ENCODE measurements around the gene ZCCHC17.

Gene ZCCHC17

GRCh38 chr1:31364561-31365250, 67.9 kb downstream of the ZCCHC17 start:
- no peaks in the 10 kb centered on the region for H3K9me3 ChIP-seq (ENCODE audit: insufficient read depth, low read length, severe bottlenecking)
- H3K79me2 ChIP-seq (ENCODE audit: insufficient read depth, low read length) = no peaks in the 10 kb centered on the region
- H3K9ac ChIP-seq (ENCODE audit: low read depth, low read length) = no peak overlapping the region
- no peak for DNase-seq
- ATAC-seq (ENCODE audit: insufficient read depth, low read depth) = no peak
- TF ChIP-seq EZH2 (IDR thresholded peaks at IDR 0.05; ENCODE audit: borderline replicate concordance, low read depth, low read length, severe bottlenecking) (no peak), CTCF (IDR thresholded peaks at IDR 0.05; ENCODE audit: borderline replicate concordance, extremely low read depth, low read length, poor library complexity, severe bottlenecking) (no peak)
- no peaks in the 10 kb centered on the region for H3K27me3 ChIP-seq (ENCODE audit: insufficient read depth, low read length, poor library complexity)
- no peak overlapping the region for H2AFZ ChIP-seq (ENCODE audit: low read depth, low read length)
- H3K36me3 ChIP-seq (ENCODE audit: insufficient read depth, low read length) = peaks cover 34% of the 10 kb centered on the region
- H3K4me2 ChIP-seq (ENCODE audit: insufficient read depth, low read length) = no peak overlapping the region
- no peak overlapping the region for H3K27ac ChIP-seq (ENCODE audit: low read length)
- no peaks in the 10 kb centered on the region for H4K20me1 ChIP-seq (ENCODE audit: insufficient read depth, low read length)
- no peaks in the 10 kb centered on the region for H3K4me1 ChIP-seq (ENCODE audit: insufficient read depth, low read length)
- no peak overlapping the region for H3K4me3 ChIP-seq (ENCODE audit: low read depth in 1 of 2, low read length in 2 of 2)

DNA sequence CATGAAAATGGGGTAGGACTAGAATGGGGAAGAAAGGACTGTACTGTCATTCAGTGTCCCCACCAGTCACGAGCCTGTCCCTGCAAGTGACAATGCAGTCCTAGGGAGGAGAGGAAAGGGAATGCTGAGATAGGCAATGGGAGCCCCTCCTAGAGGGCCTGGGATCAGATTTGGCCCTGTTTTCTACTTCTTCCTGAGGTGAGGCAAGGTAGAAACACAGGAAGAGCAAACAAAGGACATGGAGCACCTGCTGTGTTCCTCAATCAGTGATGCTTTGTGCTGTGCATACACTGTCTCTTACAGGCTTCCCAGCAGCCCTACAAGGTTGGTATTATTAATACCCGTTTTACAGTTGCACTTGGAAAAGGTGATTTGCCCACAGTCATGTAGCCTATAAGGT, 70.0 kb downstream of the ZCCHC17 start:
- no peaks in the 10 kb centered on the region for H3K4me1 ChIP-seq (ENCODE audit: insufficient read depth, low read length)
- H3K4me2 ChIP-seq (ENCODE audit: insufficient read depth, low read length) = no peak overlapping the region
- H2AFZ ChIP-seq (ENCODE audit: low read depth, low read length) = no peak overlapping the region
- H3K9me3 ChIP-seq (ENCODE audit: insufficient read depth, low read length, severe bottlenecking) = no peaks in the 10 kb centered on the region
- H3K79me2 ChIP-seq (ENCODE audit: insufficient read depth, low read length) = no peaks in the 10 kb centered on the region
- H3K9ac ChIP-seq (ENCODE audit: low read depth, low read length) = no peak overlapping the region
- TF ChIP-seq EZH2 (IDR thresholded peaks at IDR 0.05; ENCODE audit: borderline replicate concordance, low read depth, low read length, severe bottlenecking) (no peak), CTCF (IDR thresholded peaks at IDR 0.05; ENCODE audit: borderline replicate concordance, extremely low read depth, low read length, poor library complexity, severe bottlenecking) (no peak)
- ATAC-seq (ENCODE audit: insufficient read depth, low read depth) (no peak), DNase-seq (no peak)
- no peak overlapping the region for H3K4me3 ChIP-seq (ENCODE audit: low read depth in 1 of 2, low read length in 2 of 2)
- peaks cover 30% of the 10 kb centered on the region for H3K36me3 ChIP-seq (ENCODE audit: insufficient read depth, low read length)
- H3K27ac ChIP-seq (ENCODE audit: low read length) = no peak overlapping the region
- H3K27me3 ChIP-seq (ENCODE audit: insufficient read depth, low read length, poor library complexity) = no peaks in the 10 kb centered on the region
- H4K20me1 ChIP-seq (ENCODE audit: insufficient read depth, low read length) = no peaks in the 10 kb centered on the region

- no peaks in the 10 kb centered on the region for H3K79me2 ChIP-seq (ENCODE audit: insufficient read depth, low read length)
- H3K4me2 ChIP-seq (ENCODE audit: insufficient read depth, low read length) = no peak overlapping the region
- DNase-seq (no peak), ATAC-seq (ENCODE audit: insufficient read depth, low read depth) (no peak)
- no peaks in the 10 kb centered on the region for H3K27me3 ChIP-seq (ENCODE audit: insufficient read depth, low read length, poor library complexity)
- no peak overlapping the region for H3K9ac ChIP-seq (ENCODE audit: low read depth, low read length)
- H3K4me1 ChIP-seq (ENCODE audit: insufficient read depth, low read length) = peaks cover 11% of the 10 kb centered on the region
- H2AFZ ChIP-seq (ENCODE audit: low read depth, low read length) = no peak overlapping the region
- H3K36me3 ChIP-seq (ENCODE audit: insufficient read depth, low read length) = peaks cover 30% of the 10 kb centered on the region
- TF ChIP-seq CTCF (IDR thresholded peaks at IDR 0.05; ENCODE audit: borderline replicate concordance, extremely low read depth, low read length, poor library complexity, severe bottlenecking) (no peak), EZH2 (IDR thresholded peaks at IDR 0.05; ENCODE audit: borderline replicate concordance, low read depth, low read length, severe bottlenecking) (no peak)
- H3K27ac ChIP-seq (ENCODE audit: low read length) = no peak overlapping the region
- no peaks in the 10 kb centered on the region for H3K9me3 ChIP-seq (ENCODE audit: insufficient read depth, low read length, severe bottlenecking)
- no peak overlapping the region for H3K4me3 ChIP-seq (ENCODE audit: low read depth in 1 of 2, low read length in 2 of 2)
- no peaks in the 10 kb centered on the region for H4K20me1 ChIP-seq (ENCODE audit: insufficient read depth, low read length)
Measured at GRCh38 chr1:31368611-31369107, 71.8 kb downstream of the ZCCHC17 start.
